Activated naive CD4-positive, alpha-beta T cell treated with anti-CD3 and anti-CD28 coated beads, Interleukin-2, amount 10 ng/mL, durations not matched to agents 7 days and 5 days (primary cell): Measurements from ENCODE around the gene NIPSNAP2.
"Not testable (repeated sequence)": the region's sequence is repeated elsewhere in the genome, so short reads cannot be mapped to it uniquely, and the experiment has no call there.

ENCODE experiments used
- CTCF ChIA-PET: fragments of 350-600 bp; sonication (Branson Sonifier 250); formaldehyde crosslinking; loops from one replicate; lab custom pipeline; 2021; ENCODE audit warnings: antibody characterized with exemption; lab: Charles Lee
- DNase-seq: peaks from one replicate; pipeline ENCODE4 v3.0.0-alpha.2; 2020
- H3K27ac Mint-ChIP-seq: one replicate; pipeline ENCODE4 v1.8.0; 2021; ENCODE audit warnings: mild to moderate bottlenecking, moderate library complexity, mixed read lengths
- H3K27me3 Mint-ChIP-seq: one replicate; pipeline ENCODE4 v1.8.0; 2021; ENCODE audit warnings: mild to moderate bottlenecking, mixed read lengths
- H3K36me3 Mint-ChIP-seq: one replicate; pipeline ENCODE4 v1.8.0; 2021; ENCODE audit warnings: mixed read lengths
- H3K4me1 Mint-ChIP-seq: one replicate; pipeline ENCODE4 v1.8.0; 2021; ENCODE audit warnings: mixed read lengths
- H3K4me3 Mint-ChIP-seq: one replicate; pipeline ENCODE4 v1.8.0; 2021; ENCODE audit warnings: mild to moderate bottlenecking, moderate library complexity, mixed read lengths
- H3K9me3 Mint-ChIP-seq: one replicate; pipeline ENCODE4 v1.8.0; 2021; ENCODE audit warnings: mixed read lengths

Gene NIPSNAP2

GRCh38 chr7:56046721-56047445 lies 82.5 kb downstream of the NIPSNAP2 start:
- Mint-ChIP-seq H3K27me3 (no peaks in the 10 kb centered on the region), H3K4me3 (no peak overlapping the region), H3K27ac (no peak overlapping the region), H3K4me1 (peaks cover 20% of the 10 kb centered on the region), H3K36me3 (no peaks in the 10 kb centered on the region), H3K9me3 (no peaks in the 10 kb centered on the region)
- no peak for DNase-seq
- CTCF ChIA-PET: no interaction called here

GRCh38 chr7:56047446-56048116 lies 83.2 kb downstream of the NIPSNAP2 start:
- H3K4me3 Mint-ChIP-seq, H3K36me3 Mint-ChIP-seq, H3K27me3 Mint-ChIP-seq, DNase-seq, CTCF ChIA-PET, H3K9me3 Mint-ChIP-seq, H3K27ac Mint-ChIP-seq: not testable (repeated sequence)
- peaks cover 24% of the 10 kb centered on the region for H3K4me1 Mint-ChIP-seq

GRCh38 chr7:56048245-56048644 lies 83.9 kb downstream of the NIPSNAP2 start:
- H3K4me1 Mint-ChIP-seq: peaks cover 30% of the 10 kb centered on the region
- DNase-seq: no peak
- H3K27ac Mint-ChIP-seq: no peak overlapping the region
- H3K9me3 Mint-ChIP-seq: no peaks in the 10 kb centered on the region
- peaks cover 7% of the 10 kb centered on the region for H3K36me3 Mint-ChIP-seq
- no peak overlapping the region for H3K4me3 Mint-ChIP-seq
- no peaks in the 10 kb centered on the region for H3K27me3 Mint-ChIP-seq
- CTCF ChIA-PET: interaction anchor here (0.7 kb wide), 1 partner anchor 45 kb away, joined by 3 read pairs; no protein-coding TSS in a partner anchor

GRCh38 chr7:56048763-56049162 lies 84.4 kb downstream of the NIPSNAP2 start:
- not testable (repeated sequence) for H3K4me3 Mint-ChIP-seq, H3K9me3 Mint-ChIP-seq, H3K27me3 Mint-ChIP-seq, DNase-seq, H3K27ac Mint-ChIP-seq
- Mint-ChIP-seq H3K4me1 (peaks cover 35% of the 10 kb centered on the region), H3K36me3 (peaks cover 11% of the 10 kb centered on the region)
- CTCF ChIA-PET: interaction anchor here (0.7 kb wide), 1 partner anchor 45 kb away, joined by 3 read pairs; no protein-coding TSS in a partner anchor
